Peyer's patch (tissue), 4 donors: ENCODE results near the gene TFAP2B.

Experiments used
- POLR2A ChIP-seq, 2 donors: fragments of 450-650 bp; IDR thresholded peaks; one replicate each; pipeline ENCODE4 v1.5.1; 2017; ENCODE audit warnings: antibody characterized with exemption in 2 of 2, mild to moderate bottlenecking in 2 of 2, moderate library complexity in 2 of 2
- TF ChIP-seq, protein P1 (sequence below), 6 experiments: fragments of 450-650 bp in 4 of 6; fragments of 200-600 bp in 2 of 6; sonication (generic) in 1 of 6; IDR thresholded peaks; one replicate each; pipeline ENCODE4 v1.5.1; 2017 to 2019; ENCODE audit warnings: antibody characterized with exemption in 6 of 6, mild to moderate bottlenecking in 3 of 6, moderate library complexity in 1 of 6

DNA sequence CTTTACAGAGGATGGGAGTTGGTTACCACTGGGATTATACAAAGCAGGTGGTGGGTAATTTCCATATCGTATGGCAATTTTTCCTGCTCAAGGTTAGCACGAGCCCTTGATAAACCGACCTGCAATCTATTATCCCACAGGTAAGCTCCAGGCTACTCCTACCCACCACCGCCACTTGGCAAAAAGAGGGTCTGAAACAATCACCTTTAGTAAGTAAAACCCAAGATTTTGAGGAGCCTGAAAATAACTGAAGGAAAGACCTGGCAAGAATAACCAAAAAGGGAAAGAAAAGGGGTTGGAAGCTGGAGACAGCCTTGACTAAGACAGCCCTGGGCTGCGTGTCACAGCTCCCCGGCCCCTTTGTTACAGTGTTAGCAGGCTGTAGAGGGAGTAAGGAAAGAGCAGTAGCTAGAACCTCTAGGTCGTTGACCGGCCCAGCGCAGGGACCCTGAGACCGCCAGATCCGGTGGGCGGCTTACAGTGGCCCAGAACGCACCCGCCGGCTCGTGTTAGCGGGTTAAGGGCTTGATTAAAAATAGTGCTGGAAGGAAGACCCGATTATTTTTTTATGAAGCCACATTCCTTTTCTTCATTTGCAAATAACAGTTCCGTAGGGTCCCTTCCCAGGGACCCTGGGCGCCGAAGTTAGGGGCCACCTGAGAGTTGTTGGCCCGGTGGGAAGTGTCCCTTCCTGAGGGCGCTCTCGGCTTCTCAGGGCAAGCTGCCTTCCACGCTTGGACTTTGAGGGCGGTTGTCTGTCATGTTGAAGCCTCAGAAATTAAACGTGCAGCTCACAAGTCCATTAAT lies 30.5 kb downstream of the TFAP2B start:
- TF ChIP-seq, protein P1, sequence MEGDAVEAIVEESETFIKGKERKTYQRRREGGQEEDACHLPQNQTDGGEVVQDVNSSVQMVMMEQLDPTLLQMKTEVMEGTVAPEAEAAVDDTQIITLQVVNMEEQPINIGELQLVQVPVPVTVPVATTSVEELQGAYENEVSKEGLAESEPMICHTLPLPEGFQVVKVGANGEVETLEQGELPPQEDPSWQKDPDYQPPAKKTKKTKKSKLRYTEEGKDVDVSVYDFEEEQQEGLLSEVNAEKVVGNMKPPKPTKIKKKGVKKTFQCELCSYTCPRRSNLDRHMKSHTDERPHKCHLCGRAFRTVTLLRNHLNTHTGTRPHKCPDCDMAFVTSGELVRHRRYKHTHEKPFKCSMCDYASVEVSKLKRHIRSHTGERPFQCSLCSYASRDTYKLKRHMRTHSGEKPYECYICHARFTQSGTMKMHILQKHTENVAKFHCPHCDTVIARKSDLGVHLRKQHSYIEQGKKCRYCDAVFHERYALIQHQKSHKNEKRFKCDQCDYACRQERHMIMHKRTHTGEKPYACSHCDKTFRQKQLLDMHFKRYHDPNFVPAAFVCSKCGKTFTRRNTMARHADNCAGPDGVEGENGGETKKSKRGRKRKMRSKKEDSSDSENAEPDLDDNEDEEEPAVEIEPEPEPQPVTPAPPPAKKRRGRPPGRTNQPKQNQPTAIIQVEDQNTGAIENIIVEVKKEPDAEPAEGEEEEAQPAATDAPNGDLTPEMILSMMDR (IDR thresholded peaks at IDR 0.05) = no peak
- no peak for TF ChIP-seq POLR2A (IDR thresholded peaks at IDR 0.05)
